Measurements from ENCODE around the gene IL11RA. TPM values are rescaled to one million over a fixed set of nuclear protein-coding genes. Genes with fewer than 3 reads are reported as not detected.

IL11RA gene
- total RNA-seq, 2 experiments from 2014 or later, result 16.7 to 20.1 TPM

- no peak overlapping the region for H3K4me2 ChIP-seq (ENCODE audit: low read length)
- no peaks in the 10 kb centered on the region for H3K9me3 ChIP-seq (ENCODE audit: low read length)
- H3K4me1 ChIP-seq (ENCODE audit: insufficient read depth, low read length, poor library complexity, severe bottlenecking), result peaks cover 14% of the 10 kb centered on the region
- BruUV-seq (replicated peaks), result no TSS peak
- H3K4me3 ChIP-seq (ENCODE audit: low read depth, low read length, poor library complexity, severe bottlenecking), result no peak overlapping the region
- peaks cover 11% of the 10 kb centered on the region; the same call in 1 of the 2 replicates for H3K79me2 ChIP-seq (ENCODE audit: insufficient read depth, low read depth, low read length)
- H4K20me1 ChIP-seq (ENCODE audit: insufficient read depth, low read length), result no peaks in the 10 kb centered on the region
- no peak for TF ChIP-seq EZH2phosphoT487 (IDR thresholded peaks at IDR 0.05; ENCODE audit: borderline replicate concordance, low read depth, low read length)
- TF ChIP-seq, protein P1, sequence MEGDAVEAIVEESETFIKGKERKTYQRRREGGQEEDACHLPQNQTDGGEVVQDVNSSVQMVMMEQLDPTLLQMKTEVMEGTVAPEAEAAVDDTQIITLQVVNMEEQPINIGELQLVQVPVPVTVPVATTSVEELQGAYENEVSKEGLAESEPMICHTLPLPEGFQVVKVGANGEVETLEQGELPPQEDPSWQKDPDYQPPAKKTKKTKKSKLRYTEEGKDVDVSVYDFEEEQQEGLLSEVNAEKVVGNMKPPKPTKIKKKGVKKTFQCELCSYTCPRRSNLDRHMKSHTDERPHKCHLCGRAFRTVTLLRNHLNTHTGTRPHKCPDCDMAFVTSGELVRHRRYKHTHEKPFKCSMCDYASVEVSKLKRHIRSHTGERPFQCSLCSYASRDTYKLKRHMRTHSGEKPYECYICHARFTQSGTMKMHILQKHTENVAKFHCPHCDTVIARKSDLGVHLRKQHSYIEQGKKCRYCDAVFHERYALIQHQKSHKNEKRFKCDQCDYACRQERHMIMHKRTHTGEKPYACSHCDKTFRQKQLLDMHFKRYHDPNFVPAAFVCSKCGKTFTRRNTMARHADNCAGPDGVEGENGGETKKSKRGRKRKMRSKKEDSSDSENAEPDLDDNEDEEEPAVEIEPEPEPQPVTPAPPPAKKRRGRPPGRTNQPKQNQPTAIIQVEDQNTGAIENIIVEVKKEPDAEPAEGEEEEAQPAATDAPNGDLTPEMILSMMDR (conservative IDR thresholded peaks at IDR 0.05; ENCODE audit: low read length), result no peak
- POLR2A ChIA-PET, result interaction anchor here (1.1 kb wide), 1 partner anchor 14 kb away, joined by 3 read pairs; the partner anchor contains the start of gene SIGMAR1
- CTCF ChIA-PET (ENCODE audit: unreplicated experiment), result no interaction called here
- no peak overlapping the region for H3K27ac ChIP-seq (ENCODE audit: low read depth, low read length, poor library complexity, severe bottlenecking)
- intact Hi-C loops (cut with micrococcal nuclease; ENCODE audit: unreplicated experiment), result no loop called here
- H3K9me2 ChIP-seq (ENCODE audit: insufficient read depth, low read length), result no peaks in the 10 kb centered on the region
- H3K36me3 ChIP-seq (ENCODE audit: insufficient read depth, low read length), result peaks cover 23% of the 10 kb centered on the region
- no peak for DNase-seq (ENCODE audit: low spot score)
- no peak overlapping the region for H2AFZ ChIP-seq (ENCODE audit: low read length)
These were observed 664 bp upstream of the IL11RA start for GRCh38 chr9:34651321-34651720.

DNA sequence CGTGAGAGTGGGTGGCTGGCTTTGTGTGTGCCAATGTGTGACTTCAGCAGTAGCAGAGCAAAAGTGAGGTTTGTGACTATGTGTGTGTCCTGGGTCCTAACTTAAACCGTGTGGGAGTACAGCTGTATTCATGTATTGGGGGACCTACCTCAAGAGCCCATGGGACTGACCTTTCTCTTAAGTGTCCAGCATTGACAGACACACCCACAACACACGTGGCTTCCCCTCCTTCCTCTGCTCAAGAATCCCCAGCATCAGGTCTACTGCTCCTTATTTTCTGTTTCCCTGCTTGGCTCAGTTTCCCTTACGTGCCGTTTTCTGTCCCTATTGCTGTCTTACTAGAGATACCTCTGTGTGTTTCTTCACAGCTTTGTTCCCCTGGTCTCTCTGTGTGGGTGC, 616 bp downstream of the IL11RA start:
- no peak for DNase-seq (ENCODE audit: low spot score)
- Histone ChIP-seq H4K20me1 (ENCODE audit: insufficient read depth, low read length) (no peaks in the 10 kb centered on the region), H2AFZ (ENCODE audit: low read length) (no peak overlapping the region), H3K79me2 (ENCODE audit: insufficient read depth, low read depth, low read length) (peaks cover 5% of the 10 kb centered on the region; the same call in 1 of the 2 replicates), H3K9me3 (ENCODE audit: low read length) (no peaks in the 10 kb centered on the region), H3K4me3 (ENCODE audit: low read depth, low read length, poor library complexity, severe bottlenecking) (no peak overlapping the region), H3K27ac (ENCODE audit: low read depth, low read length, poor library complexity, severe bottlenecking) (no peak overlapping the region), H3K9me2 (ENCODE audit: insufficient read depth, low read length) (no peaks in the 10 kb centered on the region), H3K4me2 (ENCODE audit: low read length) (no peak overlapping the region), H3K36me3 (ENCODE audit: insufficient read depth, low read length) (peaks cover 23% of the 10 kb centered on the region), H3K4me1 (ENCODE audit: insufficient read depth, low read length, poor library complexity, severe bottlenecking) (peaks cover 10% of the 10 kb centered on the region)
- ChIA-PET CTCF (ENCODE audit: unreplicated experiment) (no interaction called here), POLR2A (no interaction called here)
- TF ChIP-seq, protein P1 (conservative IDR thresholded peaks at IDR 0.05; ENCODE audit: low read length), result no peak
- TF ChIP-seq EZH2phosphoT487 (IDR thresholded peaks at IDR 0.05; ENCODE audit: borderline replicate concordance, low read depth, low read length), result no peak
- BruUV-seq (replicated peaks), result no TSS peak
- intact Hi-C loops (cut with micrococcal nuclease; ENCODE audit: unreplicated experiment), result no loop called here

GRCh38 chr9:34653151-34654072, 1.4 kb downstream of the IL11RA start:
- TF ChIP-seq, protein P1 (conservative IDR thresholded peaks at IDR 0.05; ENCODE audit: low read length), result no peak
- TF ChIP-seq EZH2phosphoT487 (IDR thresholded peaks at IDR 0.05; ENCODE audit: borderline replicate concordance, low read depth, low read length), result no peak
- H3K4me2 ChIP-seq (ENCODE audit: low read length), result no peak overlapping the region
- no peak for DNase-seq (ENCODE audit: low spot score)
- ChIA-PET POLR2A (no interaction called here), CTCF (ENCODE audit: unreplicated experiment) (no interaction called here)
- no peak overlapping the region for H2AFZ ChIP-seq (ENCODE audit: low read length)
- no peak overlapping the region for H3K27ac ChIP-seq (ENCODE audit: low read depth, low read length, poor library complexity, severe bottlenecking)
- peaks cover 4% of the 10 kb centered on the region for H3K4me1 ChIP-seq (ENCODE audit: insufficient read depth, low read length, poor library complexity, severe bottlenecking)
- no peaks in the 10 kb centered on the region for H3K9me2 ChIP-seq (ENCODE audit: insufficient read depth, low read length)
- peaks cover 18% of the 10 kb centered on the region for H3K36me3 ChIP-seq (ENCODE audit: insufficient read depth, low read length)
- no peak overlapping the region for H3K4me3 ChIP-seq (ENCODE audit: low read depth, low read length, poor library complexity, severe bottlenecking)
- no peaks in the 10 kb centered on the region for H3K9me3 ChIP-seq (ENCODE audit: low read length)
- no peaks in the 10 kb centered on the region for H4K20me1 ChIP-seq (ENCODE audit: insufficient read depth, low read length)
- no TSS peak for BruUV-seq (replicated peaks)
- H3K79me2 ChIP-seq (ENCODE audit: insufficient read depth, low read depth, low read length), result no peaks in the 10 kb centered on the region
- intact Hi-C loops (cut with micrococcal nuclease; ENCODE audit: unreplicated experiment), result no loop called here

Data from OCI-LY7 (cell line).